Activated CD4-positive, alpha-beta T cell treated with anti-CD3 and anti-CD28 coated beads, Interleukin-2, amount 50 U/mL, for 24 hours (primary cell): Measurements from ENCODE around the gene TMEM106B.
"Not testable (repeated sequence)": the region's sequence is repeated elsewhere in the genome, so short reads cannot be mapped to it uniquely, and the experiment has no call there.

Experiments used
- DNase-seq, 2 donors: peaks; one replicate each; pipeline ENCODE4 v3.0.0-alpha.2; 2020; ENCODE audit warnings: low read depth in 1 of 2, low spot score in 1 of 2

Gene TMEM106B

GRCh38 chr7:12211054-12211710 lies at the start of gene TMEM106B:
Gene TMEM106B, plus strand, starts transcription at chr7:12211294. Its CDS starts 3,517 bp downstream, at chr7:12214811.
- peak; percentile 93 to 96 for DNase-seq

DNA sequence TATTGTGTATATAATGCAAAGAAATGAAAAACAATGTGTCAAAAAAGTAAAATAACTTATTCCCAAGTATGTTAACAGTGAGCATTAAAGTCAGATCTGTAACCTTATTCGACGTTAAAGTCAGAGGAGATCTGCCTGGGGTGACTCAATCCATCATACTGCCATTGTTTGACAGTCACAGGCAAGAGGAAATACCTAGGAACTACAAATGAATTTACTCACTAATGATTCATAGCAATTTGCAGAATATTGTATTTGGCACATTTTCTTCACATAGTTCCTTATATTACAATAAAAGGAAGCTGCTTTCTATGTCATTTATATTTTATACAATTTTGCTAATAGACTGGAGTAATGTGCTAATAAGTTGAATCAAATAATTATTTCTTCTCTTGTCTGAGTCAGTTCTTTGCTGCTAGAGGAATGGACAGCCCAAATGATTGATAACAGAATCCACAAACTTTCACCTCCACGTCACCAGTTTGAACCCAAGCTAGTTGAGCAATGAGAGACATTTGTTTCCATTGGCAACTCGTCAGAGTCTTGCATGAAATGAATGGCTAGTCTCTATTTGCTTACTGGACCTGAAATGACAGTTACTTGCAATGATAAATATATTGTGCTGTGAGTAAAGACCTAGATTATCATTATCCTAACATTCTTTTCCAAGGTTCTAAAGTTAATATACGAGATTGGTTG lies 48.5 kb upstream of the TMEM106B start:
- DNase-seq, result no peak

GRCh38 chr7:12168065-12168464 lies 43.0 kb upstream of the TMEM106B start:
- not testable (repeated sequence) for DNase-seq

- peak in 1 of 2 donors; percentile 3 for DNase-seq
Observed at GRCh38 chr7:12169981-12170820, 40.9 kb upstream of the TMEM106B start.

DNA sequence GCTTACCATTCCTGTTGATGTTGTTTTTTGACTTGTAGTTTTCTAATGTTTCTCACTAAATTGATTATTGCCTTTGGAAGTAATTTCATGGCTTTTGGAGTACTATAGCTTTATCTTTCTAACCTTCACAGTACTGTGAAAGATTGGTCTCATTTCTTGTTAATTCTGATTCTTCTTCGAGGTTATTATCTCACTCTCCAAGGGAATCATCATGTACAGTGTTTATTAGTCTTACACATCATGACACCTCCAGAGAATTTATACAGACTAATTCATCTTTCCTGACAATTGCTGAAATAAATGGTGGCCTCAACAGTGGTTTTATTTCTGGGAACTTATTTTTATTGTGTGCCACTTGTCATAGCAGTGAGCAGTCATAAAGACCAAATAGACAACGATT lies 37.4 kb upstream of the TMEM106B start:
- no peak for DNase-seq

- DNase-seq, result no peak
Observed at GRCh38 chr7:12174931-12175330, 36.2 kb upstream of the TMEM106B start.

- DNase-seq, result no peak
Observed at GRCh38 chr7:12178317-12178716, 32.8 kb upstream of the TMEM106B start.

- no peak for DNase-seq
Observed at GRCh38 chr7:12194426-12194825, 16.7 kb upstream of the TMEM106B start.

- no peak for DNase-seq
Observed at GRCh38 chr7:12196386-12196785, 14.7 kb upstream of the TMEM106B start.

- no peak for DNase-seq
Observed at GRCh38 chr7:12199363-12199762, 11.7 kb upstream of the TMEM106B start.

- DNase-seq, result no peak
Observed at GRCh38 chr7:12207046-12207445, 4.0 kb upstream of the TMEM106B start.

- no peak for DNase-seq
Observed at GRCh38 chr7:12209221-12209620, 1.9 kb upstream of the TMEM106B start.

- DNase-seq, result no peak
Observed at GRCh38 chr7:12210179-12211053, 678 bp upstream of the TMEM106B start.

DNA sequence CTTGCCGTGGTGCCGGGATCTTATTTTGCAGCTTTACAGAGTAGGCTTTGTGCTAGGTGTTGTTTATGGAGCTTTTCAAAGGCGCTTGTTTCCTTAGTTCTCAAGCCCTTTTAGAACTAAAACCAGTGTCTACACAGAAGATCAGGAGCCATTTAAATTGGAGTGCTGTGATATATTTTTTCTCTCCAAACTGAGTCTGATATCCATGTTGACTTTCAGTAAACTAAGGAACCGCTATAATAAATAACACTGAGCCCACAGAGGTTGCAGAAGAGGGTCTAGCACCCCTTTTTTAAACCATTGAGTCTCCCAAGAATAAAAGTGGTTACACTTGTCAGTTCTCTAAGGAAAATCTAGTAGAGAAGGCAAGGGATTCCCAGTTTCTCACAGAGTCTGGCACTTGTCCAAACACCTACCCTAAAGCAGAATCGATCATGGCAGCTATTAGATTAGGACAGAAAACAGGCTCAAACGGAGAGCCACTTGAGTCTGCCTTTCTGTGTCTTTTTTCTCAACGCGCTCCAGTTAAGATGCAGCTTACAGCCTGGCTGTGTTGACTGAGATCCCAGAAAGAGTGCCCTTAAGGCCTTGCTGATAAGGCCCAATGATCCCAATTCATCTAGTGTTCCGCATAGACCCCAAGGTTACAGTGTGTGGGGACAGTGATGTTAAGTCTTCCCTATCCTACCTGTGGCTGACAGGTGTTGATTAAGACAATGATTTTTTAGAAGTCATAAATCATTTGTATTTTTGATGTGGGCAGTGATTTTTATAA lies 804 bp downstream of the TMEM106B start:
- DNase-seq, result no peak

DNA sequence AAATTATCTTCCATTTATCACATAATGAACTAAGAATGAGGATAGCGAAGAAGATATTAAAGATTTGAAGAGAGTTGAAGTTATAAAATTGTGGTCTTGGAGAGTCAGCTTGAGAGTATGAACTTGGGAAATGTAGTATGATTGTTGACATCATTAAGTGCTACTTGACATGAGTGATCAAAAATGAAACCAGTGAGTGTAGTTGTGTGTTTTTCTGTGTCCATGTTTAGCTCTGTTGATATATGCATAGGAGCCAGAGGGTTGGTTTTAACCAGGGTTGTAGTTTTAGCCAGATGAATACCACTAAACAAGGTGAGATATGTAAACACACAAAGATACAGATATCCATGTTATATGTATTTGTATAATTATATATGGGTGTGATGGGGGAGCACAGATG lies 6.2 kb downstream of the TMEM106B start:
- DNase-seq, result no peak

GRCh38 chr7:12220389-12221046 lies 9.4 kb downstream of the TMEM106B start:
- DNase-seq, result no peak

DNA sequence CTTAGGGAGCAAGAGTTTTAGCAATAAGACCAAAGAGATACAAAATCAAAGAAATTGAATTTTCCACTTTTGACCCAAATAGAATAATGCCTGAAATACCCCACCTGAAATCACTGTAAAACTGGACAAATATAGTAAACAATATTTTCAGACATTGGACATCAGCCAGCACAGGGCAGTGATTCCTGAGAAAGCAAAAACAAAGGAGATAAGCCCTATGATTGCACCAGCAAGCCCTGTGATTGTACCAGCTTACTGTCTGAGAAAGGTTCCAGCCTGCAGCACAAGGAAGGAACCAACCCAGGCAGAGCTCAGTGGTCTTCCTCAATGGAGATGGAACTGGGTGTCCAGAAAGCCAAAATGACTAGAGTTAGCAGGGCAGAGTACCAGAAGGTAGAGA lies 10.3 kb downstream of the TMEM106B start:
- DNase-seq, result no peak

- DNase-seq, result no peak
Observed at GRCh38 chr7:12222889-12223579, 11.9 kb downstream of the TMEM106B start.

- not testable (repeated sequence) for DNase-seq
Observed at GRCh38 chr7:12225017-12225416, 13.9 kb downstream of the TMEM106B start.
